HG02588 (cell line): ENCODE data around the gene TEDC2.

Experiments used
- ATAC-seq: cut with Tn5 transposase; IDR thresholded peaks from one replicate; pipeline ENCODE4 v1.9.1; 2021; ENCODE audit warnings: mild to moderate bottlenecking, moderate library complexity; ENCODE audit not compliant: unreplicated experiment

The TEDC2 gene

DNA sequence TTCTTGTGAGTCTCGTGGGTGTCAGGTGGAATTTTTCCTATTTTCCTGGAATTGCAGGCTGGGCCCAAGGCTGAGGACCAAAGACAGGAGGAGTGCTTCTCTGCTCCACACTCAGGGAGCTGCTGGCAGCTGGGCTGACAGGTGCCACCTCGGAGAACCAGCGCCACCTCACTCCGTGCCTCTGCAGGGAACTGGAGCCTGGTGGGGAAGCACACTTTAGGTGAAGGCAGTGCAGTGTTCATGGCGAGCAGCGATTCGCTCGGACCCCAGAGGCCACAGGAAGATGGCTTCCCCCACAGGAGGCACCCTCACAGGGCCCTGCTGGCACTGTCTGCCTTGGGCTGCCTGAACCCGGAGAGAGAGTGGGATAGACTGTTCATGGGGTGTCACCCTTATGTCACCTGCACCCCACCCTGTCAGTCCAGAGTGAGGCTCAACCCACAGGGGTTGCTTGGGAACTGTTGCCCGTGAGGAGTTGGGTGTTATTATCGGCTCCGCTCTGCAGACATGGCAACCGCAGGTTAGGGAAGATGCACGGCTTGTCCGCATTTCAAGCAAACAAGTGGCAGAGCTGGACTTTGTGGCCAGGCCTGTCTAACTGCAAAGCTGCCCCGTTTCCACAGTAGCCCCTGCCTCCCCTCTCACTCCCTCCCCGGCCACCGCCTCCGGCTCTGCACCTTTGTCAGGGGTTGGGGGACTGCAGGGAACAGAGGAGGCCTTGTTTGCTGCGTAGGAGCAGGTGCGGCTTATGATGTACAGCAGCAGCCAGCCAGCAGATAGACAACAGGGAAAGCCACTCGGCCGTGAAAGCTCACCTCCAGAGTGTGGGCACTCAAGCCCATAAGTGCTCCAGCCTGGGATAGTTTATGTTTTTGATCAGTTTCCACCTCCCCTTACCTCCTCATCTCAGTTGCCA lies 30.5 kb downstream of the TEDC2 start:
- ATAC-seq, result no peak

DNA sequence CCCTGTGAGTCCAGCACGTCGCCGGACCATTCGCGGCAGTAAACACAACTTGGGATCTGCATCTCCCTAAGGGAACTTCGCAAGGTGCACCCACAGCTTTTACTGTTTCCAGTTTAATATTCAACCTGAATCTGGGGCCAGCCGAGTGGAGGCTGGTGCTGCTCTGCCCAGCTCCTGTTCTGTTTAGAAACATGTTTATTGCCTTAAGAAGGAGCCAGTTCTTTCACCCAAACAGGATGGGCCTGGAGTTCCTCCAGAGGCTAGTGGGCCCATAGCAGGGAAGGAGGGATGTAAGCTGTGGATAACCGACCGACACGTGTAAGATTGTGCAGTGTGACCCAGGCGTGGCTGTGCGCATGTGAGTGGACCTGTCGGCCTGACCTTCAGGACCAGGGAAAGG lies 32.4 kb downstream of the TEDC2 start:
- no peak for ATAC-seq

DNA sequence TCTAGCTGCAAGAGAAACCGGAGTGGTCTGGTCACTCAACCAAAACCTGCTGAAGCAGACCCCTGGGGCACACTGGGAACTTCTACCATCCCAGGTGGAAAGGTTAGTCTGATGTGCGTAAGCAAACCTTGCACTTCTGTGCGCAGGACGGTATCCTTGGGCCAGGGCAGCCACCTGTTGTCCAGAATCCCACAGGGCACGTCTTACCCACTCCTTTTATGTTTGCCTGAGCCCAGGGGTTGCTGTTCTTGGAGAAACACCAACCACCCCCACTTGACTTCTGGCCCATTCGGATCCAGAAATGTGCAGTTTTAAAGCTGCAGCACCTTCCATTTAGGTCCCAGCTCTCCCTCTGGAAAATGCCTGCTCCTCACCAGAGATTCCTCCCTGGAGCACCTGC lies 33.7 kb downstream of the TEDC2 start:
- ATAC-seq, result no peak

DNA sequence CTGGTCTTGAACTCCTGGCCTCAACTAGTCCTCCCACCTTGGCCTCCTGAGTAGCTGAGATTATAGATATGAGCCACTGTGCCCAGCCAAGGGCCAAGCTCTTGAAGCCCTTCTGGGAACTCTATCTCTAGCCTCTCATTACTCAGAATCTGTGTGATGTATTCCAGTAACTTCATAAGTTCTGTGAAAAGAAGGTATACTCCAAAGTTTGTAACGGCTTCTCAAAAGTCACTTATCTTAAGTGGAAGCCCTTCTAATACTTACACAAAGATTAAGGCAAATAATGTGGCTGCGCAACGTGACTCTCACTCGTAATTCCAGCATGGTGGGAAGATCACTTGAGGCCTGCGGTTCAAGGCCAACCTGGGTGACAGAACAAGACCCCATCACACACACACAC lies 34.7 kb downstream of the TEDC2 start:
- no peak for ATAC-seq

DNA sequence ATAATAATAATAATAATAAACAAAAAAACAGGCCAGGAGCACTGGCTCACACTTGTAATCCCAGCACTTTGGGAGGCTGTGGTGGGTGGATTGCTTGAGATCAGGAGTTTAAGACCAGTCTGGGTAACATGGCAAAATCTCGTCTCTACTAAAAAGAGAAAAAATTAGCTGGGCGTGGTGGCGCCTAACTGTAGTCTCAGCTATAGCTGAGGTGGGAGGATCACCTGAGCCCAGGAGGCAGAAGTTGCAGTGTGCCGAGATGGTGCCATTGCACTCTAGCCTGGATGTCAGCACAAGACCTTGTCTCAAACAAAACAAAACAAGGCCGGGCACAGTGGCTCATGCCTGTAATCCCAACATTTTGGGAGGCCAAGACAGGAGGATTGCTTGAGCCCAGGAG lies 35.1 kb downstream of the TEDC2 start:
- no peak for ATAC-seq

DNA sequence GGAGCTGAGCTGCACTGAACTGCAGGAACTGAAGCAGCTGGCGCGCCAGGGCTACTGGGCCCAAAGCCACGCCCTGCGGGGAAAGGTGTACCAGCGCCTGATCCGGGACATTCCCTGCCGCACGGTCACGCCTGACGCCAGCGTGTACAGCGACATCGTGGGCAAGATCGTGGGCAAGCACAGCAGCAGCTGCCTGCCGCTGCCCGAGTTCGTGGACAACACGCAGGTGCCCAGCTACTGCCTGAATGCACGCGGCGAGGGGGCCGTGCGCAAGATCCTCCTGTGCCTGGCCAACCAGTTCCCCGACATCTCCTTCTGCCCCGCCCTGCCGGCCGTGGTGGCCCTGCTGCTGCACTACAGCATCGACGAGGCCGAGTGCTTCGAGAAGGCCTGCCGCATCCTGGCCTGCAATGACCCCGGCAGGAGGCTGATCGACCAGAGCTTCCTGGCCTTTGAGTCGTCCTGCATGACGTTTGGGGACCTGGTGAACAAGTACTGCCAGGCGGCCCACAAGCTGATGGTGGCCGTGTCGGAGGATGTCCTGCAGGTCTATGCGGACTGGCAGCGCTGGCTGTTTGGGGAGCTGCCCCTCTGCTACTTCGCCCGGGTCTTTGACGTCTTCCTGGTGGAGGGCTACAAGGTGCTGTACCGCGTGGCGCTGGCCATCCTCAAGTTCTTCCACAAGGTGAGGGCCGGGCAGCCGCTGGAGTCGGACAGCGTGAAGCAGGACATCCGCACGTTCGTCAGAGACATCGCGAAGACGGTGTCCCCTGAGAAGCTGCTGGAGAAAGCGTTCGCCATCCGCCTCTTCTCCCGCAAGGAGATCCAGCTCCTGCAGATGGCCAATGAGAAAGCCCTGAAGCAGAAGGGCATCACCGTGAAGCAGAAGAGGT lies 36.6 kb downstream of the TEDC2 start:
- ATAC-seq, result no peak

DNA sequence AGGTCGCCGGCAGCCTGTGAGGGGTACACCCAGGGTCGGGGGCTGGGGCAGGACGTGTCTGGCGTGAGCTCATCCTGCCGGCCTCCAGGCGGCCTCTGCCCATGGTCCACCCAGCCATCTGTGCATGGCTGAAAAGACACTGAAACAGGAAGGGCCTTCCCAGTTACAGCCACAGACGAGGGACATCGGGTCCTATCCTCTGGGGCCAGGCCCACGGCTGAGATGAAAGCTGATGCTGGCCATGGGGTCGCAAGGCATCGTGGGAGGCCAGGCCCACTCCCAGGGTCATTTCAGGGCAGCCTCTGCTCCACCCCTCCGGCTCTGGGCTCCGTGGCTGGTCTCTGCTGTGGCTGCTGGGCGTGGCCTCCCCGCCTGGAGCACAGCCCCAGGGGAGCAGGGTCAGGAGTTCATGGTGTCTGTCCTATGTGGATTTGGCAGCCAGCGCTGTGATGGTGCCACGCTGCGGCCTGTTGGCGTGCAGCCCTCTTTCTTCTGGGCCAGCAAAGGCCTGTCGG lies 37.3 kb downstream of the TEDC2 start:
- ATAC-seq, result no peak

DNA sequence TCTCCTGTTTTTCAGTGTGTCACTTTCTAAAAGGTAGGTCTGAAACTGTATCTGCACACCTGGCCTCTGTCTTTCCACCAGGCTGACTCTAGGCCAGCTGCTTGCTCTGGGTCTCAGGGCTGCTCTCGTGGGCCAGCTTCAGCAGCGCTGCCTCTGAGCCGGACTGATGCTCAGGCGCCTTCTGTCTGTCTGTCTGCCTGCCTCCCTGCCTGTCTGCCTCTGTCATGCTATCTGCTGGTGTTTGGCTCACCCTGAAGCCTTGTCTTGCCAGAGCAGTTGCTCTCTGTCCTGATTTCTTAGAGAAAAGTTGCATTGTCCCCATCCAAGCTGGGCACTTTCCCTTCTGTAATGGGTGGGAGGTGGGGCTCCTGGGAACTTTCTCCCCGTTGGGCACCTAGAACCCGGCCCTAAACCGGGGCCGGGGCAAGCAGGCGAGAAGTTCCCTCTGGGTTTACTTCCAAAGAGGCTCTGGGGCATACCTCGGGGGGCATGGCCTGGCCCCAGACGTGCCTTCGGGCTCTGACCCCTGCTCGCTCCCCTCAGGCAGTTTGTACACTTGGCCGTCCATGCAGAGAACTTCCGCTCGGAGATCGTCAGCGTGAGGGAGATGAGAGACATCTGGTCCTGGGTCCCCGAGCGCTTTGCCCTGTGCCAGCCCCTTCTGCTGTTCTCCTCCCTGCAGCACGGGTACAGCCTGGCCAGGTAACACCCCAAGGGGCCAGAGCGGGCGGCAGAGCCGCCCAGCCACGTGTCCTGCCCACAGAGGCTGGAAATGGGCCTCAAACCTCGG lies 38.0 kb downstream of the TEDC2 start:
- no peak for ATAC-seq

DNA sequence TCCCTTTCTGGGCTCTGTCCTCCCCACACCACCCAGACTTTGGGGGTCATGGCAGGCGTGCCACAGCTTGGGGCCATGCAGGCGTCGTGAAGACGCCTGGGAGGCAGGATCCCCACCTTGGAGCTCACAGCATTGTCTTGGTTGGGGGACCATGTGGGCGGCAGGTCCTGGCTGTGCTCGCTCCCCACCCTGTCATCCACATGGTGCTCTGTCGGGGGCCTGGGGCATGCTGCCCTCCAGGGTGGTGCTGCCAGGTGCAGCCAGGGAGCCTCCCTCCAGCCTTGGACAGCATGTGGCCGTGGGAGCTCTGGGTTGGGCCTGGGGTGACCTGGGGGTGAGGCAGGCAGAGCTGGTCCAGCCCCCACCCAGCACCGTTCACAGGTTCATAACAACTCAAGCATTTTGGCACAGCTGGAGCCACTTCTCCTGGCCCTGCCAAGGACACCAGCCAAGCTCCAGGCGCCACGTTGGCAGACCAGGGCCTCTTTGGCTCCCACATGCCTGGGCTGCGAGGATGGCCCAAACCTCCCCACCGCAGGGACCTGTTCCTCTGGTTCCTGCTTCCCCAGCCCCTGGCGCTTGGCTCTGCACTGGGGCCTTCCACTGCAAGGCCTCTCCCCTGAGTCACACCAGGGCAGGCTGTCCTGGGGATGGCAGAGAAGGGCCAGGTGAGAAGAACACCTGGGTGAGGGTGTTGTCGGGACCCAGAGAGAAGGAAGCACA lies 38.8 kb downstream of the TEDC2 start:
- no peak for ATAC-seq

DNA sequence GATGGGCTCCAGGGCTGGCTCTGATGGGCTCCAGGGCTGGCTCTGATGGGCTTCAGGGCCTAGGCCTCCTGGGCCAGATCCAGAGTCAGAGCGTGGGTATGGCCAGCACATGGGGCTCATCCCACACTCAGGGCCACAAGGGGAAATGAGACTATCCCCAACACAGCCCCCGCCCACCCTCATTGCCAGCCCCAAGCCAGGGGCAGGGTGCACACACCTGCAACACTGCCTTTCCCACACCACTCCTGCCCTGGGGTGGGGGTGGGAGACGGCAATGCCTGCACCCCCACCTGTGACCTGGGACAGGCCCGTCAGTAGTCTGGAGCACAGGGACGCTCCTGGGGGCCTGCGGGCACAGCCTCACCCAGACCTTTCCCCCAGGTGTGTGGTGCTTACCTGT lies 39.5 kb downstream of the TEDC2 start:
- ATAC-seq, result no peak

DNA sequence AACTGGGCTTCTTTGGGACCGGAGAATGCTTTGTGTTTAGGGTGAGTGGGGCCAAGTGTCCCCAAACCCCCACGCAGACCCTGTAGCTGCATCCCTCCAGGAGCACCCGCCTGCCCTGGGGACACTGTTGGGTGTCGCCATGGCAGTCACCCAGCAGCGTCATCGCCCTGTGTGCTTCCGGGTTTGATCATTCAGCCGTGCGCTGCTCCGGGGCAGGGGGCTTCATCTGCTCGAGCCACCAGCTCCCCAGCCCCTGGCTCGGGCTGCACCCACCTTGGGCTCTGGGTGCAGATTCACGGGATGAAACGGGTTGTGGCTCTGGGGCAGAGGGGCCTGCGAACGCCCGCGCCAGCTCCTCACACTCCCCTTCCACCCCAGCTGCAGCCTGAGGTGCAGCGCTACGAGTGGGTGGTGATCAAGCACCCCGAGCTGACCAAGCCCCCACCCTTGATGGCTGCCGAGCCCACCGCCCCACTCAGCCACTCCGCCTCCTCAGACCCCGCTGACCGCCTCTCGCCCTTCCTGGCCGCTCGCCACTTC lies 40.1 kb downstream of the TEDC2 start:
- no peak for ATAC-seq

DNA sequence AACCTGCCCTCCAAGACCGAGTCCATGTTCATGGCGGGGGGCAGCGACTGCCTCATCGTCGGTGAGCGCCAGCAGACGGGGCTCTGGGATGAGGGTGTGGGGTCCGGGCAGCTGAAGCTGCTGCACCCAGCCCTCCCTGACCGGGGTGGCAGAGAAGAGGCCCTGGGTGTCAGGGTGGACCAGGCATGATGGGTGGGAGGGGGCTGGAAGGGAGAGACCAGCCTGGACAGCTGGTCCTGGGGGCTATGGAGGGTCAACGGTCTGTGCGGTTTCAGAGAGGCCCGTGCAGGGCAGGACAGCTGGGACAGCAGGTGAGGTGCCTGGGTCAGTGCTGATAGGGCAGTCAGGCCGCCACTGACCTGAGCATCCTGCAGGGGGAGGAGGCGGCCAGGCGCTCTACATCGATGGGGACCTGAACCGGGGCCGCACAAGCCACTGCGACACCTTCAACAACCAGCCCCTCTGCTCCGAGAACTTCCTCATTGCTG lies 40.6 kb downstream of the TEDC2 start:
- ATAC-seq, result no peak

DNA sequence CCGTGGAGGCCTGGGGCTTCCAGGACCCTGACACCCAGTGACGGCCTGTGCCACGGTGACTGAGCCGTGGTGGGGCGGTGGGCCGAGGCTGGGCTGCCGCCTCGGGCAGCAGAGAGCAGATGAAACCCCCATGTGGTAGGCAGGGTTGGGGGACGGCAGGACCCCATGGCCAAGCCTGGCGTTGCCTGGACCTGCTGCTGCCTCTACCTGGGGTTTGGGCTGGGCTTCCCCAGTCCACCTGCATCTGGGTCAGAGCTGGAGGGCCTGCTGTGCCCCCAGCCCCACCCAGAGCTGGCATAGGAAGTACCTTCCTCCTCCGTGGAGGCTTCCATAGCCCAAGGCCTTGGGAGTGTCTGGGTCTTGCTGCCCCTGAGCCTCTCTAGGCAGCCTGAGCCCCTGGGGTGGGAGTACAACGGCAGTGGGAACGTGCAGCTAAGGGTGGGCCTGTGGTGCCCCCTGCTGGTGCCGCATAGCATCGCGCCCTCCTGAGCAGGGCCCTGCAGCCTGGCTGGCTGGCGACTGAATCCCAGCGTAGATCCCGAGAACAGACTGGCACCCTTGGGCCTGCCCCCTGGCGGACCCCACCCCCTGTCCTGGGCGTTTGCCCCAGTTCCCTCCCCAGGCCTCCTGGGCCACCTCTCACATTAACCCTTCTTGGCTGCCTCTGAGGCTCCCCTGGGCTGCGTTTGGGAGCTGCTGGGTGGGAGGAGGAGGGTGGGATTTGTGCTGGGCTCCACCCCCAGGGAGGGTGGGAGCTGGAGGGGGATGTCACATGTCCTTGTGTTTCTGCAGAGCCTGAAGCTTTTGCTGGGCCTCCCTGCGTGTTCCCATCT lies 41.2 kb downstream of the TEDC2 start:
- no peak for ATAC-seq

DNA sequence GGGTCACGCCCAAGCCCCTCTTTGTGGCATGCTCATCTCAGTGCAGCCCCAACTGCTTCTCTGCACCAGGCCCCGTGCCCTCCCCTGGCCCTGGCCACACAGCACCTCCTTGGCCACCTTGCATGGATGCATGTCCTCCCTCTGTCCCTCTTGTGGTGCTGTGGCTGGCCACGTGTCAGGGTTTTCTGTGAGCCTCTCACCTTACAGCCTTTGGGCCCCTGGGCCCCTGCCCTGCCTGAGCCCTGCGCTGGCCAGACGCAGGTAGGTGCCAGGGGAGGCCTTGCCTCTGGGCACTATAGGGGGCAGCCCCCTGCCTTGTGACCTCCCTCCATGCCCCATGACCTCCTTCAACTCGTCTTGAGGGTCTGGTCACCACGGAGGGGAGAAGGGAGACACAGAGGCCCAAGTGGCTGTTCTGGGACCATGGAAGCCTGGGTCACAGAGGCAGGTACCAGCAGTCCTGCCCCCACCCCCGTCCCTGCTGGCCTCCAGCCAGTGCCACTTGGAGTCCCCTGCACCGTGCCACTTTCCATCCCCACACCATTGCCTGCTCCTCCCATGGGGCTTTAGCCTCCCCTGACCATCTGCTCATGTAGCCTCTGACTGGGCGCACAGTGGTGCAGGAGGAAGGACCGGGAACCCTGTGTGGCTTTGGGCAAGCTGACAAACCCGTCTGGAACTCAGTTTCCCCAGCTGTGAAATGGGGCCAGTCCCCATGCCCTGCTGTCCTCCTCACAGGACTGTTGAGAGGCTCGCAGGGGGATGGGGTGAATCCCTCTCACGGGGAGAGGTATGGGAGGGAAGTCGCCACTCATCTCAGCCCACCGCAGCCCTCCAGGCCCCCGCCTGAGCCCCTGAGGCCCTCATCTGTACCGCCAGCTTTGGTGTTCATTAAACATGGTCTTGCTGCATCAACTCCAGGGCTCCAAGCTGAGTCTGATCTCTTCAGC lies 42.3 kb downstream of the TEDC2 start:
- ATAC-seq, result no peak

DNA sequence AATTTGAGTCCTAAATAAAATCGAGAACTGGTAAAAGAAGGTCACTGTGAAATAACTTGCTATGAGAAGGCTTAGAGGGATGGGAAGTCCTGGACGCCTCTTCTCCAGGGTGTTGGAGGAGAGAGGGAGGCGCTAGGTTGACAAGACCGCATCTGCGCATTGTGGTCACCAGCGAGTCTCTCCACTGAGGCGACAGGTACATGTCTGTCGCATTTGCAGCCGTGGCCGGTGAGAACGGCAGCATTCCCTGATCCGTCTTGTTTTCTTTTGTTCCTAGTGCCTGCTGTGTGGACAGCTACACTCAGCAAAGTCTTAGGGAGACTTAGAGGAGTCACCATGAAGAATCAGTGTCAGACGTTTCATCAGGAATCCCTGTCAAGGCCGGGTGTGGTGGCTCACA lies 45.8 kb downstream of the TEDC2 start:
- ATAC-seq, result no peak

DNA sequence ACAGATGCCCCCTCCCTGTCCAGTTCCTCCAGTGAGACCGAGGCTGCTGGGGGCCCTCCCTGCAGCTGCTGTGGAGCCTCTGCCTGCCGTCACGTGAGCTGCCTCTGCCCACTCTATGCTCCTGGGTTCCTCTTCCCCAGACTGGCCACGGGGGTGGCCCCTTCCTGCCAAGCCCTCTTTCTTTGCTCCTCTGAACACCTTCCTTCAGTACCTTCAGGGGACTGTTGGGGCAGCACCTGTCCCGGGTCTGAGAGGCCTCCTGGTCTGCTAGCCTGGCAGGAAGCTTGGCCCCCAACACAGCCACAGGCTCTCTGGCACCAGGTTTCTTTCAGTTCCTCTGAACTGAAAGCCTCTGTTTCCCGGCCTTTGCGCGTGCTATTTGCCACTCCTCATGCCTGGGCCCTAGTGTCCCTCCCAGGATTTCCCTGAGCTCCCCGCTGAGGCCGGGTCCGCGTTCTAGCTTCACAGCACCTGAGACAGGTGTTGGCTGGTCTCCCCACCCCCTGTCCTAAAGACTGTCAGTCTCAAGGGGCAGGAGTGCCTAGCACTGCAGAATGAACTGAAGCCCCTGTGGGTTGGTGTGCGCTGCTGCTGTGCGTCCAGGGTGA lies 47.2 kb downstream of the TEDC2 start:
- peak; percentile 50 for ATAC-seq

DNA sequence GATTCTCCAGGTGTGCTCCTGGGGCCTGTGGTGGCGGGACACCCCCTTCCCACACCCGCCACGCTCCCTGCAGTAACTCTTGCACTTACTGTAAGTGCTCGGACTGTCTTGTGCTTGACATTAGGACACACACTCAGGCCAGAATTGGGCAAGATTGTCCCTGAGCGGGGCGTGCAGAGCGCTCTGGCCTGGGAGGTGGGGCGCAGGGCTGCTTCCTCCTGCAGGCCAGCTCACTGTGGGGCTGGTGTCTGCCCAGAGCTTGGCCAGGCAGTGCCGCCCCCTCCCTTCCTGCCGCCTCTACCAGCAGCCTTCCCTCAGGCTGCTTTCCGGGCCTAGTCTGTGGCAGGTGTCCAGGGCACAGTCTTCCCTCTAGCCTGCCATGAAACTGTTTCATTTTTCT lies 47.8 kb downstream of the TEDC2 start:
- ATAC-seq, result peak; percentile 7
